T follicular helper cell (primary cell): Measurements from ENCODE around the gene RXYLT1.
"Not testable (repeated sequence)": the region's sequence is repeated elsewhere in the genome, so short reads cannot be mapped to it uniquely, and the experiment has no call there.

Source experiments
- DNase-seq: peaks from one replicate; pipeline ENCODE4 v3.0.0-alpha.2; 2020; ENCODE audit warnings: low read depth
- total RNA-seq, 2 experiments: gene quantifications; one replicate each; lab custom pipeline; 2026; lab: John Stamatoyannopoulos, UW

The RXYLT1 gene, protein sequence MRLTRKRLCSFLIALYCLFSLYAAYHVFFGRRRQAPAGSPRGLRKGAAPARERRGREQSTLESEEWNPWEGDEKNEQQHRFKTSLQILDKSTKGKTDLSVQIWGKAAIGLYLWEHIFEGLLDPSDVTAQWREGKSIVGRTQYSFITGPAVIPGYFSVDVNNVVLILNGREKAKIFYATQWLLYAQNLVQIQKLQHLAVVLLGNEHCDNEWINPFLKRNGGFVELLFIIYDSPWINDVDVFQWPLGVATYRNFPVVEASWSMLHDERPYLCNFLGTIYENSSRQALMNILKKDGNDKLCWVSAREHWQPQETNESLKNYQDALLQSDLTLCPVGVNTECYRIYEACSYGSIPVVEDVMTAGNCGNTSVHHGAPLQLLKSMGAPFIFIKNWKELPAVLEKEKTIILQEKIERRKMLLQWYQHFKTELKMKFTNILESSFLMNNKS
- 13.0 to 25.8 reads per million in 2 experiments for total RNA-seq

DNA sequence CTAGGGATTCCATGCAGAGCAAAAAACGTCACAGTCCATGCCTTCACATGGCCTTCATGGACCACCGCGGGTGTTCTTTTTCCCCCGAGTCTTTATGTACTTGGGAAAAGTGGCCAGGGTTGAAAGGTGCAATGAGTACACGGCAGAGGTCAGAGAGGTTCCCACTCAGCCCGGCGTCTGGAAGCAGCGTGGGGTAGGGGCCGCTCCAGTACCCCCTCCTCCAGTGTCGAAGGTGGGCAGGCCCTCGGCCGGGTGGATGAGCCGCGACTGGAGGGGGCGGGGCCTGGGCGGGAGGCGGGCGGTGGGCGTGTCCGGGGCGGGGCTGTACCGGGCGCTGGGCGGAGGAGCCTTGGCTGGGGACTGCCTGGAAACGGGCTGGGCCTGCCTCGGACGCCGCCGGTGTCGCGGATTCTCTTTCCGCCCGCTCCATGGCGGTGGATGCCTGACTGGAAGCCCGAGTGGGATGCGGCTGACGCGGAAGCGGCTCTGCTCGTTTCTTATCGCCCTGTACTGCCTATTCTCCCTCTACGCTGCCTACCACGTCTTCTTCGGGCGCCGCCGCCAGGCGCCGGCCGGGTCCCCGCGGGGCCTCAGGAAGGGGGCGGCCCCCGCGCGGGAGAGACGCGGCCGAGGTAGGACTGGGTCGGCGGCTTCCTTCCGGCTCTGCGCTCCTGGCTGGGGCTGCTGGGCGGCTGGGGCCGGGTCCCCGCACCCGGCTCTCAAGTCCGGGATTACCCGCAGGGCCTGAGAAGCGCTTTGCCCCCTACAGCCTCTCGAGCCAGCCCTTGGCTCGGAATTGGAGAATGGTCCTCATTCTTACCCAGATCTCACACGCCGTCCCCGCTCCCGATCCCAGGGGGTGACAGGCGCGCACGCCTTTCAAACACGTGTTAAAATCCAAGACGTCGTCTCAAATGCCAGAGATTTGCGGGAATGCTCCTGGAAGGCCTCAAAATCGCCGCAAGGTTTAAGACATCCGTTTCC lies at the start of gene RXYLT1:
TSS of gene RXYLT1 (plus strand) at position 412 of the 984 bp plus-strand sequence. CDS start at position 464, 52 bp downstream.
- DNase-seq = peak; percentile 70

DNA sequence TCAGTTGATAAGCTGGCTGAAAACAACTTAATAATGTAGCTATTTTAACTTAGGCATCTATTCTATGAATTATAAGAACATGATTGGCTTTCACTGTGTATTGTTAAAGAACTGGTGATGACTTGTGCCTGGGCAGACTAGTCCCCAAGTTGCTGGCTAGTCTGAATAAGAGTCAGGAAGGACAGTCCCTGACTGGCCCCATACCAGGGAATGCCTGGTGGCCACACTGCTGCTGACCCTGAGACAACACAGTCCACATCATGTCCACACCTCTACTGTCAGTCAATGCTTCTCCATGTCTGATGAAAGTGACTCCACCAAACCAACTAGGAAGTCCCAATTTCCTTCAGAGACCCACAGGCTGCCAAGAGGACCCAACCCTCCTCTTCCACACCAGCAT lies 46.9 kb upstream of the RXYLT1 start:
- not testable (repeated sequence) for DNase-seq

DNA sequence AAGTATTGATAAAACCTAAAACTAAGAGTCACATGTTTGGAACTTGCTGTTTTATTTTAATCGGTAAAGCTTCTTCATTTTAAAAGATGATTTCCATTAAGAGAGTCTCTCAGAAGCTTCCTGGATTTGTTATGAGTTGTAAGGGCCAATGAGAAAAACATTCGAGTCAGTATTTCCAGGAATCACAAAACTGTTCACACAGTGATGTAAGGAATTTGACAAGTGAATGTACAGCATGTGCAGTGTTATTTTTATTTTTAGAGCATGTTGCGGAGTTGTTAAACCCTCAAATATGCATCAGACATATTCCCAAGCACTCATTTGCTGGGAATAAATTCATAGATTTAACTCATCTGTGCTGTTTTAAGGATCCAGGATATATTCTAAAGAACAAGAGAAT lies 46.1 kb upstream of the RXYLT1 start:
- not testable (repeated sequence) for DNase-seq

DNA sequence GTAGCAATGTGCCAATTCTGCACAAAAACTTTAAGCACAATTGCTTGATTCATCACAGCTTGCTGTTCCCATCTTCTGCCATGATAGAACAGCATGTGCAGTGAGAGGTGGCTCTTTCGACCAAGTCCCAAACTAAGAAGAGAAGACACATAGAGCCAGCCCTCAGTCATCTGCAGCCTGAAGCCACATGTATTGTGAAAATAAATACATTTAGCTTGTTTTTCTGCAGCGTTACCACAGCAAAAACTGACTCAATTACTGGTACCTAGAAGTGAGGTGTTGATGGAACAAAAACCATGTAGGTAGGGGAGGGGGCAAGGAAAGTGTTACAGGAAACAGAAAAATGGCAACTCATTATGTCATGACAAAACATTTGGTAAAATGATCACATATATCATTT lies 39.2 kb upstream of the RXYLT1 start:
- DNase-seq = not testable (repeated sequence)

DNA sequence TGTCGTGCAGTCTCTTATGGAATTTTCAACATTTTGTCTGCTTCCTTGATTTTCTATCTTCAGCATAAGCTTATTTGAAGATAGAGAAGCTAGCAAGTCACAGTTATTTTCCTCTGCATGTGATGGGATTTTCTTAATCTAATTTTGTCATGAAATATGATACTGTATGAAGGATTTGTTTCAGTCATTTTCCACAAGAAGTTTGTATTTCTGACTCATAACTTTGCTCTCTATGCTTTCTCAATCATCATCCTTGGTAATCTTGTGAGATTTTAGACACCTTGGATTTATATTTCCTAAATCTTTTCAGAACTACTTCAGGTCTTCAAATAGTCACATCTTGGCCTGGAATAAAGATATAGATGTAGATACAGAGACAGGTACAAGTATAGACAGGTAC lies 38.3 kb upstream of the RXYLT1 start:
- not testable (repeated sequence) for DNase-seq

DNA sequence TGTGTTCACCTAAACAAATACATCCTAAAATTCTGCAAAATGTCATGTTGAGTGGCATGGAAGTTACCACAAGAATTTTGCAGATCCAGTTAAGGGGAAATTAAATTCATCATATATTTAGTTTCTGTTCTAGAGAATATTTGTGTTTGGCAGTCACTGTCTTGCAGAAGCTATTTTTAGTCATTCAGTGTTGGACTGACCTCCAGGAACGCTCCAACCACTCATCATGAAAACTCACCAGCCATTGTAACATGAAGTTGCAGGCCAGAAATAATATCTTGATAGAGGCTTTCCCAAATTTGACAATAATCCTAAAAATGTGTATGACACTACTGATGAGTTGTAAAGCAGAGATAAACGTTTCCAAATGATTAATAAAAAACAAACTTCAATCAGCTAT lies 35.6 kb upstream of the RXYLT1 start:
- not testable (repeated sequence) for DNase-seq

DNA sequence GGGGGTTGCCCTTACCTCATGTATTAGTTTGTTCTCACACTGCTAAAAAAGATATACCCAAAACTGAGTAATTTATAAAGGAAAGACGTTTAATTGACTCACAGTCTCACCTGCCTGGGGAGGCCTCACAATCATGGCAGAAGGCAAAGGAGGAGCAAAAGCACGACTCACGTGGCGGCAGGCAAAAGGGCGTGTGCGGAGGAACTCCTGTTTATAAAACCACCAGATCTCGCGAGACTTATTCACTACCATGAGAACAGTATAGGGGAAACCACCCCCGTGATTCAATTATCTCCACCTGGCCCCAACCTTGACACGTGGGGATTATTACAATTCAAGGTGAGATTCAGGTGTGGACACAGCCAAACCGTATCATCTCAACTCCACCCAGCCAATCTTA lies 33.2 kb upstream of the RXYLT1 start:
- not testable (repeated sequence) for DNase-seq

DNA sequence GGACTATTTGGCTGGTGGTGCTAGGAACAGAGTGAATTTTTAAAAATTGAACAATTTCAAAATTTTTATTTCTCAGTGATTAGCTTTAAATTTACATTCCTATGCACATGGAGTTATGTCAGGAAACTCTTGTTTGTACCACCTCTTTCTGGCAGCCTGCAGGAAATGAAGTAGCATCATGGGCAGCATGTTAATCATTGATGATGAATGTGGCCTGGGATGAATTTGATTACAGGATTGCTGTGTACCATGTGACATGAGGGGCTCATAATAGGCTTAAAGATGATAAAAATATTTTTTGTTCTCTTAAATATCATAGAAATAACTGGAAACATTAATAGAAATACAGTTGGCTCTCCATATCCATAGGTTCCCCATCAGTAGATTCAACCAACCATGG lies 32.6 kb upstream of the RXYLT1 start:
- DNase-seq = not testable (repeated sequence)

DNA sequence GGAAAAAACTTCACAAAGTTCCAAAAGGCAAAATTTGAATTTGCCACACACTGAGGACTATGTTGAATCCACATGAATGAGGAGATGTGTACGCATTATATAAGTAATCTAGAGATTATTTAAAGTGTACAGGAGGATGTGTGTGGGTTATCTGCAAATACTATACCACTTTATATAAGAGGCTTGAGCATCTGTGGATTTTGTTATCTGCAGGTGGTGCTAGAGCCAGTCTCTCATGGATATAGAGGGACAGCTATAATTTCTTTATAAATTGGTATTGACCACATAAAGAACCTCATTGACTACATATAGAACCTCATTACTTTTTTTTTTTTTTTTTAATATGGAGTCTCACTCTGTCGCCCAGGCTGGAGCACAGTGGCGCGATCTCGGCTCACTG lies 32.2 kb upstream of the RXYLT1 start:
- no peak for DNase-seq

DNA sequence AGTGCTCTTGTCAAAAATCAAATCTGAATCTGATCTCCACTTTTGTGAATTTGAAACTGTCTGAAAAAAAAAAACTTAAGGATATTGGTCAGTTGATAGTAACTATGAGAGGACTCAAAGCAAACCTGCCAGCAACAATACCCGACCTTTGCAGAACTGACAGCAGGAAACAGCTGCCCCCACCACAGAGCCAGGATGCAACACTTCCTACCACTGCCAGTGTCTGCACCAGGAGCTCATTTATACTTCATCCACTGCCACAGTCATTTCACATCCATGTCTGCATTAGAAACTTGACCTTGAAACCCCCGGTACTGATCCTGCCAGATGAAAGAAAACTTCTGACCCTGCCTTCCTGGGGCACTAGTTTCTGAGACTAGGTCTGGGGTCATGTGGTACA lies 27.4 kb upstream of the RXYLT1 start:
- no peak for DNase-seq

DNA sequence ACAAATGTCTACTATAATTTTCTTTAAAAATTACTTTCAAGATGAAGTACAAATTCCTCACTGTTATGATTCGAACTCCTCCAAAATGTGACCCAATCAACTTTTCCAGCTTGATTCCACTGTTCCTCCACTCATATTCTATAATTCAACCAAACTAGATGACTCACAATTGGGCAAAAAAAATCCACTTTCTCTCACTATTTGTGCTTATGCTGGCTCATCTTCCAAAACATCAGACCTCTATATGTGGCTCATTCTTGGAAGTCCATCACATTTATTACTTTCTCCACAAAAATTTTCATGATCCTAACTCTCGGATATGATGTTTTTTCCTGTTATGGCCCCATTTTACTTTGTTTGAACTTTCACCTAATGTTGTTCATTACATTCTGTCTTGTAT lies 26.9 kb upstream of the RXYLT1 start:
- no peak for DNase-seq

DNA sequence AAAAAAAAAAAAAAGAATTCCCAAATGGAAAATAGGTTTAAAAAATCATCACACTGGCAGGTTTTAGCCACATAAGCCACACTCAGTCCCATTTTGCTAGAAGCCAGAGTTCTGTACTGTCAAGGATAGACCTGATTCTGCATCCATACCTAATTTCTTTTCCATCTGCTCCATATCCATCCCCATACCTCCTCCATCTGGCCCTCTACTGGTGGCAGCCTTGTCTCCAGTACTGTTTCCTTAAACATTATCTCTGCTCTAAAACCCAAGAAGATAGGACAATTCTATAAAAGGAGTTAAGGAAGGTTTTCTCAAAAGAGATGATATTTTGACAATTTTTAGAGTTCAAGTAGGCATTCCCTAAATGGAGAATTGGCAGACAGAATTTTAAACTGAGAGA lies 26.0 kb upstream of the RXYLT1 start:
- no peak for DNase-seq

DNA sequence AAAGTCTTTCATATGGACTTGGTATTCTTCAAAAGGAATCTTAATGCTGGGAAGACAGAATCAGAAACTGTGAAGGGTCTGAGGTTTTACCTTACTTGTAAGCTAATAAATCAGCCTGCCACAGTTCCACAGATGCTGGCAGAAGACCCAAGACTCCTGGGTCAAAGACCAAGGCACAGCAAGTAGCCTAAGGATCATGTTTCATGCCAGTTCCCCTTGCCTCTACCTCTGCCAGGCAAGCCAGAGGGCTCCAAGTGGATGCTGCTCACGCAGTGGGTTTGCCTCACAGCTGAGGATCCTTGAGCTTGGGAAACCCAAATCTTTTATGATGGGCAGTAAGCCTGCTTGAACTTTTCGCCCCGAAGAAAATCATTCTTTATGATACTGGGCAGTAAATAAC lies 15.2 kb upstream of the RXYLT1 start:
- DNase-seq = no peak

DNA sequence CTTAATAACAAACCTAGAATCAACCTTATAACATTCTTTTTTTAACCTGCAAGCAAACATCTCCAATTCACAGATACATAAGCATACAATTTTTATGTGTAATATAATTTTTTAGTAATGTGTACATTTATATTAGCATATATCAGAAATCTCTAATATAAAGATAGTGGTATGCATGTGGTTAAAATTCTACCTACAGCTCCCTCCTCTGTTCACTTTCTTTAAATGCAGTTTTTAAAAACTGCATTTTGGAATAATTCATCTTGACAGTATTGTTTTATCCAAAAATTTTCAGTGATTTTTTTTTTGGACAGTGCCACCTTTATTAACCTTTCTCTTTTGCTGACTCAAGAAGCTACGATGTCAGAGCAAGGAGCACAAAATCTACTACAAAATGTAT lies 13.2 kb upstream of the RXYLT1 start:
- no peak for DNase-seq

DNA sequence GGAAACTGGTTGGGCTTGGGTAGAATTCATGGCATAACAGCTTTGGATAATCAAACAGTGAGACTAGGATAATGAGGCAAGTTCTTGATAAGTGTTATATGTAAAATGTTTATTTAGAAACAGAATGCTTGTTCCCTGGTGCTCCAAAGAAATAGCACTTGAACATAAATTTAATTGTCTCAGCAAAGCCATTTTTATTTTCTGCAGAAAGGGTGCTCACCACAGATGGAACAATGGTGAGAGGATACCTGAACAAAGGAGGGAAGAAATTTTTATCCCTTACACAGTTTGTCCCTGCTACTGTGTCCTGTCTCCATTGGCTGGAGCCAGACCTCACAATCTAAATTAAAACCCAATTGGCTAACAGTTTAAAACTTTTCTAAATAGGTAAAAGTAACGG lies 9.3 kb upstream of the RXYLT1 start:
- DNase-seq = no peak

DNA sequence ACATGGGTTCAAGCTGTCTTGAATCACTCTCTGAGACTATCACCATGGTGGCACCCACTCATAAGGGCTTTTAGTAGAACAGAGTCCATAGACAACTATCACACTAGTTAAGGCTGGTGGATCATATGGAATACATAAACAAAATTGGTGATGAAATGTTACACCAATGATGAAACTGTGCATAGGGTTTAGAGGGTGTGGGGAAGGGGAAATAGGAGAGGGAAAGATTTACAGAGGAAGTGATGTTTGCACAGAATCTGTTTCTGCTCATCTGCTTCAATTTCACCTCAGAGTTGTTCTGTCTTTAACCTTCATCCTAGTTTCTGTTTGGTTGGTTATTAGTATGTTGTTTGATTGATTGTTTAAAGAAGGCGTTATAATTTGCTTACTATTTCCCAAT lies 2.4 kb upstream of the RXYLT1 start:
- DNase-seq = no peak

DNA sequence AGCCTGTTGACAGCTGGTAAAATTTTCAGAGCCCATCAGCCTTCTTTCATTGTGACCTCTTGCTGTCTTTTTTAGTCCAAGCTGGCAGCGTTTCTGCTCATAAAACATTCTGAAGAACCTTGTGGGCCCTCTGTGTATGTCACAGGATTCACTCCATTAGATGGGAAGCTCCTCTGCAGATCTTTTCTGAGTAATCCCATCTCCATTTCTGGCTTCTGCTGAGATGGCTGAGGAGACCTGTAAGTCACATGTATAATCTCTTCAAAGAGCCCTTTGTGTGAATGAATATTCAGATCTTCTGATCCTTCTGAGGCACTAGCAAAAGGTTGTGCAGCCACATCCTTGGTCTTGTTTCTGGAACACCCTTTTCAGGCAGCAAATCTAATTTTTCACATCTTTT lies 2.8 kb downstream of the RXYLT1 start:
- no peak for DNase-seq

DNA sequence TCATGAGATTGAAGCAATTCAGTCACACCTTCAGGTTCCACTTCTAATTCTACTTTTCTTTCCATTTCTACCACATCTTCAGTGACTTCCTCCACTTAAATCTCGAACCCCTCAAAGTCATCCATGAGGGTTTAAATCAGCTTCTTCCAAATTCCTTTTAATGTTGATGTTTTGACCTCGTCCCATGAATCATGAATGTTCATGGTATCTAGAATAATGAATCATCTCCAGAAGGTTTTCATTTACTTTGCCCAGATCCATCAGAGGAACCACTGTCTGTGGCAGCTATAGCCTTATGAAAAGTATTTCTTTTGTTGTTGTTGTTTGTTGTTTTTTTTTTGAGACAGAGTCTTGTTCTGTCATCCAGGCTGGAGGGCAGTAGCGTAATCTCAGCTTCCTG lies 7.6 kb downstream of the RXYLT1 start:
- no peak for DNase-seq

DNA sequence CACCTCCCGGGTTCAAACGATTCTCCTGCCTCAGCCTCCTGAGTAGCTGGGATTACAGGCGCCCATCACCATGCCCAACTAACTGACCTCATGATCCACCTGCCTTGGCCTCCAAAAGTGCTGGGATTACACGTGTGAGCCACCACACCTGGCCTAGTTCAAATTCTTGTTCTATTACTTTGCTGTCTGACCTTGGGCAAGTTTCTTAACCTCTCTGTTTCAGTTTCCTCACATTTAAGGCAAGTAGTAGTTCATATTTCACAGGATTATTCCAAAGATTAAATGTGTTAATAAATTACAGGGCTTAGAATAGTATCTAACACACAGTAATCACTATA lies 10.9 kb downstream of the RXYLT1 start:
- no peak for DNase-seq

DNA sequence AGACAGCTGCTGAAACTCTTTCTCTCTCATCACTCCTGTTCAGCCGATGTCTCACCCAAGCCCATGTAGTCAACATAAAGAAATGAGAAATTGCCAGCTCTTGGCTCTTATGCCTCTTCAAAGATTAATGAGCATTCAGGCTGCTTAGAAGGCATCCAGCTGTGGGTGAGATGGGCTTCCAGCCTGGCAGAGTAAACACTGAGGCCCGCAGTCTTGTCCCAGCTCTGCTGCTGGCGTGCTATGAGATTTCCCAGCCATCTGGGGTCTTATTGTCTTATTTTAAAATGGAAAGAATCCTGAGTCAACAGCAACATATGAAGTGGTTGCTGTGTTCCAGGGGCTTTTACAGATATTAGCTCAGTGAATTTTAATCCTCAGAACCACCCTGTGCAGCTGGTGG lies 12.6 kb downstream of the RXYLT1 start:
- no peak for DNase-seq

DNA sequence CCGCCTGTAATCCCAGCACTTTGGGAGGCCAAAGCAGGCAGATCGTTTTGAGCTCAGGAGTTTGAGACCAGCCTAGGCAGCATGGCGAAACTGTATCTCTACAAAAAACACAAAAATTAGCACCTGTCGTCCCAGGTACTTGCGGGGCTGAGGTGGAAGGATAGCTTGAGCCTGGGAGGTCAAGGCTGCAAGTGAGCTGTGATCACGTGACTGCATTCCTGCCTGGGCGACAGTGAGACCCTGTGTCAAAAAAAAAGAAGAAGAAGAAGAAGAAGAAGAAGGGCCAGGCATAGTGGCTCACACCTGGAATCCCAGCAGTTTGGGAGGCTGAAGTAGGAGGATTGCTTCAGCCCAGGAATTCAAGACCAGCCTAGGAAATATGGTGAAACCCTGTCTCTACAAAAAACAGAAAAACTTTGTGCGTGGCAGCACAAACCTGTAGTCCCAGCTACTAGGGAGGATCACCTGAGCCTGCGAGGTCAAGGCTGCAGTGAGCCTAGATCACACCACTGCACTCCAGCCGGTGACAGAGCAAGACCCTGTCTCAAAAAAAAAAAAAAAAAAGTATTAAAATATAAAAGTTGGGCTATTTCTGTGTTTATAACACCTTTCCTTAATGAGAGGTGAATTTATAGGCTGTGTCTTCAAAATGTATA lies 15.5 kb downstream of the RXYLT1 start:
- DNase-seq = no peak

DNA sequence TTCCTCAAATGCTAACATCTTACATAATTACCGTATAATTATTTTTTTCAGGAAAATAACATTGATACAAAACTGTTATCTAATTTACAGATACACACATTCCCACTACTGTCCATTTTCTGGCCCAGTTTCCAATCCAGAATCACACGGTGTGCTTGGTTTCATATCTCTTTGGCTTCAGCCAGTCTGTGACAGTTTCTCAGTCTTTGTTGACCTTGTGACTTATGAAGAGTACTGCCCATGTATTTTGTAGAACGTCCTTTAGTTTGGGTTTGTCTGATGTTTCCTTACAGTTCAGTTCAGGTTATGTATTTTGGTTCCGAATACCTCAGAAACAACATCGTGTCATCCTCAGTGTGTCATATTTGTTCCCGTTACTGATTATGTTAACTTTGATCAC lies 16.2 kb downstream of the RXYLT1 start:
- DNase-seq = no peak
